Common myeloid progenitor, CD34-positive (primary cell): ENCODE measurements around the gene EFCAB6.

Experiments
- CTCF ChIA-PET: fragments of 350-600 bp; sonication (Branson Sonifier 250); formaldehyde crosslinking; loops from one replicate; lab custom pipeline; 2021; ENCODE audit warnings: antibody characterized with exemption; lab: Charles Lee
- POLR2A ChIA-PET: fragments of 350-600 bp; sonication (Branson Sonifier 250); formaldehyde crosslinking; loops from one replicate; lab custom pipeline; 2021; ENCODE audit warnings: antibody characterized with exemption; lab: Charles Lee
- DNase-seq, 3 donors: peaks; one replicate each; pipeline versions ENCODE4 v3.0.0 to v3.0.0-alpha.2; 2013
- H3K27ac ChIP-seq, 2 experiments: 1 replicate in 1 of 2; 2 replicates in 1 of 2; pipeline ENCODE4 v1.7.0; 2013; ENCODE audit warnings: inconsistent platforms in 2 of 2, low read length in 2 of 2, mild to moderate bottlenecking in 2 of 2, low read depth in 1 of 2, moderate library complexity in 1 of 2; ENCODE audit not compliant: severe bottlenecking in 2 of 2, insufficient read depth in 1 of 2, poor library complexity in 1 of 2
- H3K27me3 ChIP-seq, 5 experiments: replicated peaks in 2 of 5; 1 replicate in 3 of 5; 2 replicates in 2 of 5; pipeline versions ENCODE4 v1.6.1 to v1.7.0; 2013; ENCODE audit warnings: low read length in 4 of 5, mild to moderate bottlenecking in 2 of 5, moderate library complexity in 2 of 5, inconsistent platforms in 1 of 5; ENCODE audit not compliant: insufficient read depth in 5 of 5, control insufficient read depth in 4 of 5
- H3K36me3 ChIP-seq, 4 experiments: 1 replicate in 2 of 4; 2 replicates in 2 of 4; pipeline versions ENCODE4 v1.6.1 to v1.7.0; 2013; ENCODE audit warnings: low read length in 3 of 4, control low read depth in 1 of 4, mild to moderate bottlenecking in 1 of 4; ENCODE audit not compliant: control insufficient read depth in 4 of 4, insufficient read depth in 4 of 4
- H3K4me1 ChIP-seq, 4 experiments: 1 replicate in 3 of 4; 2 replicates in 1 of 4; pipeline versions ENCODE4 v1.6.1 to v1.7.1; 2013; ENCODE audit warnings: low read length in 3 of 4, mild to moderate bottlenecking in 3 of 4, control low read depth in 1 of 4, inconsistent platforms in 1 of 4, moderate library complexity in 1 of 4; ENCODE audit not compliant: control insufficient read depth in 4 of 4, insufficient read depth in 4 of 4; ENCODE audit errors: control extremely low read depth in 1 of 4
- H3K4me3 ChIP-seq, 7 experiments: 1 replicate in 4 of 7; 2 replicates in 3 of 7; pipeline versions ENCODE4 v1.5.1 to v1.7.0; 2013; ENCODE audit warnings: mild to moderate bottlenecking in 7 of 7, low read length in 6 of 7, moderate library complexity in 6 of 7, inconsistent platforms in 2 of 7, low read depth in 2 of 7, control low read depth in 1 of 7; ENCODE audit not compliant: insufficient read depth in 4 of 7, control insufficient read depth in 1 of 7; ENCODE audit errors: extremely low read depth in 1 of 7
- H3K9me3 ChIP-seq, 5 experiments: 1 replicate in 4 of 5; 2 replicates in 1 of 5; pipeline versions ENCODE4 v1.6.1 to v1.7.1; 2013; ENCODE audit warnings: low read length in 4 of 5, mild to moderate bottlenecking in 2 of 5, inconsistent platforms in 1 of 5, low read depth in 1 of 5, moderate library complexity in 1 of 5; ENCODE audit not compliant: control insufficient read depth in 4 of 5, insufficient read depth in 2 of 5; ENCODE audit errors: control extremely low read depth in 1 of 5
- WGBS: methylation state at CpG from one replicate; pipeline ENCODE4 v1.1.5; 2013; ENCODE audit not compliant: insufficient coverage; 5-methylcytosine and 5-hydroxymethylcytosine counted together

EFCAB6 gene

DNA sequence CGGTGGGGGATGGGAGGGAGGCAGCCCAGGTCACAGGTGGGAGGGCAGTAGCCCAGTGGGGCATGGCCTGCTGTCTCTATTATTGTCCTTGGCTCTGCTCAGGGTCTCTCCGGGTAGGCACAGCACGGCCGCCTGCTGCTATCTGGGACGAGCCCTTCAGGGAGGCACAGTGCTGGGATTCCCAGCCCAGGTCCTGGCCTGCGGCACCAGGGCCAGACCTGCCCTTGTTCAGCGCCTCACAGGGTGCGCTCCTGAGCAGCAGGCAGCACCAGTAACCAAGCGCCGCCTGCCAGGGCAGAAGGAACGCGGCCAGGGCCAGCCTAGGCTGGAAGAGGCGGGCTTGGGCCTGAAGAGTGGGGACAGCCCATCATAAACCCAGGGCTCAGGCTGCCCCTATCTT lies 249.3 kb downstream of the EFCAB6 start:
- no peaks in the 10 kb centered on the region for H3K4me1 ChIP-seq
- DNase-seq = no peak
- 93% methylated on average over 12 of the region's 13 CpGs for WGBS
- H3K4me3 ChIP-seq = no peak overlapping the region
- H3K27ac ChIP-seq = no peak overlapping the region
- no peaks in the 10 kb centered on the region for H3K27me3 ChIP-seq
- peaks cover 0 to 6% (median 0%) of the 10 kb centered on the region in 5 experiments for H3K9me3 ChIP-seq
- CTCF ChIA-PET = no interaction called here
- no peaks in the 10 kb centered on the region for H3K36me3 ChIP-seq
- POLR2A ChIA-PET = no interaction called here

DNA sequence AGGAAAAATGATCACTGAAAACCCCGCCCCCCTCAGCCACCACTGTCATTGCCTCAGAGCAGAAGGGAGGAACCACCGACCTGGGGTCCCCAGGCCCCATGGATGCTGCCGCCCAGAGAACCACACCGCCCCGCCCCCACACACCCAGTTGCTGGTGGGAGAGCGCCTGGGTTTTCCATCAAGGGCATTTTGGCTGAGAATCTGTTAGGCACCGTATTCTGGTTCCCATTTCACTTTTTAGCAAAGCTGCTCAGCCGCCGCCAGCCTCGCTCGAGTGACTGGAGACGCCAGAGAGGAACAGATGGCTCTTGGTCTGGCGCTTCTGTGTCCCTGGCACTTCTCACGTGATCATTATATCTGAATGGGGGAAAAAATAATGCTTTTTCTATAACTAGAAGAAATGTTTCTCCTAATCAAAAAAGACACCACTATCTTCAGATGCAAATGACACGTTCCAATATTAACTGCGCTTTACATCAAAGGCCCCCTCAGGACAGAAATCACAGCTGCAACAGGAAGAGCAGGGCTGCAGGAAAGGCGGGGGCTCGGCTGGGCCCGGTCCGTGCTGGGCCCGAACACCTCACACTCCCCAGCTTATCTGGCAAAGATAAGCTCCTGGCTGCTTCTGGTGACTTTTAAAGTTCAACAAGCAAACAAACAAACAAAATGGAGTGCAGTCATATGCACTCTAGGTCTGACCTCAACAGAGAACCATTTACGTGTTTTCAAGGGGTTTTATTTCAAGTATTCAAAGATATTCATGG lies 250.5 kb downstream of the EFCAB6 start:
- 60% methylated on average over 19 of the region's 22 CpGs for WGBS
- CTCF ChIA-PET = no interaction called here
- POLR2A ChIA-PET = no interaction called here

DNA sequence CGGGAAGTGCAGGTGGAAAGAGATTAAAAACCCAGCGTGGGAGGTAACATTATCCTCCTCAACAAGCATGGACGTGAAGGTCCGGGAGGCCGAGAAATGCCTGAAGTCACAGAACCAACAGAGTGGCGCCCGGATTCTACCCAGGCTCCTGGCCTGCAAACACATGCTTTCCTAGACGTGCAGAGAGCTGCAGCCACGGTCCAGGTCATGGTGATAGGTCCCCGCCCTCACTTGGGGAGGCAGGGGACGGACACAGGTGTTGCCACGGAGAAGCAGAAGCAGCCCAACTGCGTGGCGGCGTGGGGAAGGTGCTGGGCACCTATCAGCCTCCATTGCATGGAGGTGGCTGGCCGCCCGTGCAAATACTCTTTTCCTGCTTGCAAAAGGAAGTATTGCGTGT lies 251.5 kb downstream of the EFCAB6 start:
- CTCF ChIA-PET = no interaction called here
- whole genome bisulfite sequencing = 93% methylated on average over 18 of the region's 18 CpGs
- no peaks in the 10 kb centered on the region for H3K27me3 ChIP-seq

More for the DNA sequence above, 250.5 kb downstream of the EFCAB6 start:
- Histone ChIP-seq H3K9me3 (peaks cover 0 to 6% (median 0%) of the 10 kb centered on the region in 5 experiments), H3K4me3 (no peak overlapping the region), H3K27me3 (no peaks in the 10 kb centered on the region), H3K36me3 (no peaks in the 10 kb centered on the region), H3K4me1 (no peaks in the 10 kb centered on the region), H3K27ac (no peak overlapping the region)
- no peak for DNase-seq

DNA sequence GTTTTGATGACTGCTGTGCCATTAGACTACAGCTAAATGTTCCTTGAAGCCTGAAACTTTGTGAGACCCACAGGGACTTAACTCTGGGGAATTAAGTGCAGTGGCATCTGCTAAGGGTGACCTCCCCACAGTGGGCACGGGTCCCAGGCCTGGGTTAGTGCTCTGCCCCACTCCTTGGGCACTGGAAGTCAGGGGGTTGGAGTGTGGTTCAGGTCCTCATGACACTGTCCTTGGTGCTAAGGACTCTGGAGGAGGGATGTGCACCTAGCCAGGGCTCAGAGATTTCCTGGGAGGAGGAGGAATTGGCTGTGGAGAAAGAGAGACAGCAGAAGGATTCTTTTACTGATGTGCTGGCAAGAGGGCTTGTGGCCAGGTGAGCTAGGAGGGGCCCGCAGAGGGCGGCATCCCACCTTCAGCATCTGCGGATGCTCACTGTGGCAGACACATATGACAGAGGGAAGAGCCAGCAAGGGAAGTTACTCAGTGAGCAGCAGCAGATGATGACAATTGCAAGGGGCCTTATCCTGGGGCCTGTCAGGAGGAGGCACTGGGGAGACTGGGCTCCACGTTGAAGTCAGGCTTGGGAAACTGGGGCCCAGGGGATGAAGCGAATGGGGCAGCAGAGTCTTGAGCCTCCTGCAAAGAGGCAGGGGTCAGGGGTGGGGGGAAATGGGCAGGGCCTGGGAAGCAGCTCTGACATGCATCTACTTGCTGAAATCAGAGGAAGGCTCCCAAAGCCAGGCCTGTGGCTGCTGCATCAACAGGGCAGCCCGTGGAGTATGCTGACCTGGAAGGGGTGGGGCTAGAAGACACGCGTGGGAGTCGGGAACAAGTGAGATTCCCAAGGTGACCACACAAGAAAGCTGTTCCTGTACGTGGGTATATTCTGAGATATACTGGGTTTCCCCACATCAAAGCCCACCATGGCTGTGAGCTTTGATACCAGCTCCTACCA lies 256.3 kb downstream of the EFCAB6 start:
- 89% methylated on average over 11 of the region's 11 CpGs for WGBS

More for the DNA sequence above, 251.5 kb downstream of the EFCAB6 start:
- no peaks in the 10 kb centered on the region for H3K36me3 ChIP-seq
- no peak overlapping the region for H3K27ac ChIP-seq
- H3K9me3 ChIP-seq = peaks cover 0 to 6% (median 0%) of the 10 kb centered on the region in 5 experiments
- no peak for DNase-seq
- H3K4me3 ChIP-seq = no peak overlapping the region
- no peaks in the 10 kb centered on the region for H3K4me1 ChIP-seq
- POLR2A ChIA-PET = no interaction called here

DNA sequence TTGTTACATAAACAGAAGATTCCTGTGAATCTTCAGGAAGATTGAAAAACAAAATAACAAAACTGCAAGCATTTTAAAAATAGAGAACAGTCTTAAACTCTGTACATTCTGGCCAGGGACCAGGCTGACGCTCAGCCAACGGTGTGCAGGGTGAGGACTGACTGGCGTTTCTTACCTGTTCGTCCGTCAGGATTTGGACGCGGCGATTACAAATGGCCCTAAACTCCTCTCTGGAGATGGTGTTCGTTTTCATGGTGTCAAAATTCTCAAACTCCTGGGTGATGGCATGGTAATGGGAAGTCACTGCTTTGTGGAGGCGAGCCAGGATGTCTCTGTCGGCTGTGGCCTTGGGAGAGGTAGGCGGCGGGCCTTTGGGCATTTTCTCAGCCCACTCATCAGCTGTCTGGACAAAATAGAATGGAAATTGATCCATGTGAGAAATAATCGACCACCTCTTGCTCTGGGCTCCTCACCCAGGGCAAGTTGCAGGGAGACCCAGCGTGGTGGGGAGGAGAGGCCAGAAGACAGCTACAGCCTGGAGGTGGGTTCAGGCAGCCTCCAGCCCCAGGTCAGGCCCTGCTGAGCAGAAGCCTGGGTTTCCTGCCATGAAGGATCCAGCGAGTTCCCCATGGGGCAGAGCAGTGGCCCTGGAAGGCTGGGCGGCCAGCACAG lies 257.3 kb downstream of the EFCAB6 start:
- ChIA-PET CTCF (no interaction called here), POLR2A (no interaction called here)
- Histone ChIP-seq H3K9me3 (peaks cover 0 to 6% (median 0%) of the 10 kb centered on the region in 5 experiments), H3K27ac (no peak overlapping the region), H3K36me3 (no peaks in the 10 kb centered on the region), H3K4me3 (no peak overlapping the region), H3K4me1 (no peaks in the 10 kb centered on the region), H3K27me3 (peaks cover 0 to 2% (median 0%) of the 10 kb centered on the region in 5 experiments)
- DNase-seq = no peak
- WGBS = 96% methylated on average over 15 of the region's 17 CpGs

More for the DNA sequence above, 256.3 kb downstream of the EFCAB6 start:
- H3K4me3 ChIP-seq = no peak overlapping the region
- no peaks in the 10 kb centered on the region for H3K36me3 ChIP-seq
- peaks cover 0 to 6% (median 0%) of the 10 kb centered on the region in 5 experiments for H3K9me3 ChIP-seq
- no peak overlapping the region for H3K27ac ChIP-seq
- POLR2A ChIA-PET = no interaction called here
- DNase-seq = no peak
- H3K4me1 ChIP-seq = no peaks in the 10 kb centered on the region
- CTCF ChIA-PET = no interaction called here
- H3K27me3 ChIP-seq = peaks cover 0 to 2% (median 0%) of the 10 kb centered on the region in 5 experiments

DNA sequence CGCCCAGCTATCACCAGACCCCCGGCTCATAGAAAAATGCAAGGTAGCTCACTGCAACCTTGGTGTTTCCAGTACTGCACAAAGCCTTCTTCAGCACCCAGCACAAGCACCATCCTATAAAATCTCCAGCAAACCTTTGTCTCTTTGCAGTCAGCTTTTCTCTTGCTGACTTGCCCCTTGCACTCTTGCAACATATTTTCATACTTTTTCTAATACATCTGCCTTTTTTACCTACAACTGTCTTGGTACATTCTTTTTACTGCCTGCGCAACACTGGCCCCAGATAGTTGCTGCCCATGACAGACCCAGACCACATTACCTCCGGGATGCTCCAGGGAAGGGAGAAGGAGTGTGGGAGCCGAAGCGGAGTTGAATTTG lies 257.9 kb downstream of the EFCAB6 start:
- Histone ChIP-seq H3K27ac (no peak overlapping the region), H3K27me3 (peaks cover 0 to 2% (median 0%) of the 10 kb centered on the region in 5 experiments), H3K4me3 (no peak overlapping the region), H3K4me1 (no peaks in the 10 kb centered on the region), H3K9me3 (peaks cover 0 to 6% (median 0%) of the 10 kb centered on the region in 5 experiments), H3K36me3 (no peaks in the 10 kb centered on the region)
- no peak for DNase-seq
- 100% methylated on average over 2 of the region's 6 CpGs for WGBS
- CTCF ChIA-PET = no interaction called here
- POLR2A ChIA-PET = no interaction called here
